HG03442 (cell line): Measurements from ENCODE around the gene DACH1.

Experiments used
- ATAC-seq: cut with Tn5 transposase; IDR thresholded peaks from one replicate; pipeline ENCODE4 v1.9.1; 2021; ENCODE audit warnings: mild to moderate bottlenecking, moderate library complexity; ENCODE audit not compliant: unreplicated experiment

The DACH1 gene

DNA sequence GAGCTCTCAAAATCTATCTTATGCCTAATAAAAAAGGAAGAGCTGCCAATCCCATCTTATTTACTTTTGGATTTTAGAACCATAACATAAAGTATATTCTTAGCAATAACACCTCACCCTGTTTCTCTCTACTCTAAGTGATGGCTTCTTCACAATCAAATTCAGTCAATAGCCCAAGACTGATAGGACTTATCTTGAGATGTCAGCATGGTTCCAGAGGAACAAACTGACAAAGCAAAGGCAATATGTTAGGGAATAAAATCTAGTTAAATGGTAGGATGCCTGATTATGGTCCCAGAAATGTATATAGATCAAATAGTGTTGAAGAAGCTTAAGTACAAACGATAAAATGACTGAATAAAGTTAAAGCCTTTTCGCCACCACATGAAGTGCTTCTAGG is 36.3 kb downstream of the DACH1 start:
- no peak for ATAC-seq

DNA sequence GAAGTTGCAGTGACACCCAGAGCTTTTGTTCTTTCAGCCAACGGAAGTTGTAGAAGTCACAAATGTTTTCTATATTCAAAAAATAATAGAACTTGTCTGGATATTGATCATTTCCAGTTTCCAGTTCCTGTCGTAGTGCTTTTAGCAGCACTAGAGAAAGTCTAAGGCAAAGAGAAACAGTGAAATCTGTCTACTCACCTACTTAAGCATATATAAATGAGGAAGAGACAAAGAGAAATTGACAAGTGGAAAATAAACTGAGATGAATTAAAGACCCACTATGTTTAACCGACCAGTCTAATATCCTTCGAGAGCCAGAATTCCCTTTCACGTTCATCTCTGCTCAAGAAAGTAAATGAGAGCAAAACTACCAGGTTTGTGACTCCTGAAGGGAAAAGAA is 36.7 kb downstream of the DACH1 start:
- ATAC-seq = no peak

DNA sequence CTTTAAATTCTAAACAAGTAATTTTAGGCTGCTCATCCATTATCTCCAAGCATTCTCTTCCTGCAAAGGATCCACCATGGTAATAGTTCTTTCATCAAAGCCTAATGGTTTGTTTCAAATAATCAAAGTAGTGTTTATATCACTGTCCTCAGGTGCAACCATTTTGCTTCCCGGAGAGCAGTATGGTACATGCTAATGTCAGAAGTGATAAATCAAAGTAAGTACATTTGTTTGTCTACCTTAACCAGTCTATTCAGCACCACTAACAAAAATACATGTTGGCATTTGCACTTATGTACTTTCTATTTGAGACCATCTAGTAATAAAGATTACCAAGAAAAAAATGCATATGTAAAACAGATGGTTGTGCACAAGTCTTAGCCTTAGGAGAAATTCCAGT is 37.5 kb downstream of the DACH1 start:
- no peak for ATAC-seq

GRCh38 chr13:71828564-71828963 is 38.4 kb downstream of the DACH1 start:
- ATAC-seq = no peak

DNA sequence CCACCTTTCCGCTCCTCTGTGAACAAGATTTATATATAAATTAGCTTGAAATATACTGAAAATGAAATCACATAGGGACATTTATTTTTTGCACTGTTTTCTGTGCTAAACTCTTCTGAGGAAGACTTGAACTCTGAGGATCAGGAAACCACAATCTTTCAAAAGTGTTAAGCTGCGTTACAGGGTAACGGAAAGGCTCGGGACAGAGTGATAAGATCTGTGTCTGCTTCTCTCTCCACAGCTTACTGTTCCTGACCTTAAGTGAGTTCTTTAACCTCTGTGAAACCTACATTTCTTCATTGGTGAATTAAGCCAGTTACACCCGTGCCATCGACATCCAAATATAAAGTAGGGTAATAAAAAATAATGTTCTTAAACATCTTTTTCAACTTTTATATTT is 38.9 kb downstream of the DACH1 start:
- ATAC-seq = no peak

DNA sequence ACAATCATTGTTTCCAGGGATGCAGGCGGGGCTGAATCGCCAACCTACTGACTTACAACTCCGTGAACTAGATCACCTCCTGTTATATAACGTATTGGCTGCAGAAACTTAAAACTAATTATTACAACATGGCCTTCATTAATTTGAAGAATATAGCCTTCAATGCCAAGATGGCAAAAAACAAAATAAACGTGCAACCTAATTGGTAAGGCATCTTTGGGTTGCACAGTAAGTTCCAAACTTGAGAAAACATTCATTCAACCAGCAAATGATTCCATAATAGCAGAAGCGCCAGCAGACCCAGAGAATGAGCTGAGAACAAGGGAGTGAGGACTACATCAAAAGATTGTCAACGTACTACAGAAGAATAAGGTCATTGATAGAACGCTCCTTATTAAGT is 39.8 kb downstream of the DACH1 start:
- ATAC-seq = no peak

DNA sequence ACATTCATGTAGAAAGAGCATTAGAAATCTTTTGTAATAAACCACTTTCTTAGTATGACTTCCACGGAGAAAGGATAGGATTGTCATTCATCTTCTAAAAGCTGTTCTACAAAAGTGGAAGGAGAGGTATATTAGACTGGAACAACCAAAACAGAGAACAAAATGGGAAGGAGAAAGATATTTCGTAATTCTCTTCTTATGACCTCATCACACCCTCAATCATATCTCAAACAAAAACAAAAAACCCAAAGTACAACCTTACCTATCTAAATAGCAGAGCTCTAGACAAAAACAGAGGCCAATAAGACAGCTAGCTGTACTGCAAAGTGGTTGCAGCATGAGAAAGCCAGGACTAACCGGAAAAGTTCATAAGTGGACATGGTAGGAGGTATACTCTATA is 46.3 kb downstream of the DACH1 start:
- no peak for ATAC-seq

DNA sequence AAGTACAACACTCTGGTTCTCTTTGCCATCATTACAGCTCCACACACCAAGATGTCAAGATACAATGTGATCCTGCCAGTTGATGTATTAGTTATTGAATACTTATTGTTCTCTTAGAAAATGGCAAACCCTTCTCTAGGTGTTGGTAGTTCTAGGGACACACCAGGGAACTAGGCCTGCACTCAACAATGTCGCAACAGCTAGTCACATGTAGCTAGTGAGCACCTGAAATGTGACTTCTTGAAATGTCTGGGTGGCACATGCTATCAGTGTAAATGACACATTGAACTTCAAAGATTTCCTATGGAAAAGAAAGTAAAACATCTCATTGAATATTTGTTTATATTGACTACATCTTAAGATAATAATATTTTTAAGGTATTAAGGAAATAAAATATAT is 49.7 kb downstream of the DACH1 start:
- no peak for ATAC-seq

- no peak for ATAC-seq
Measured at GRCh38 chr13:71814806-71815360, 52.1 kb downstream of the DACH1 start.

- no peak for ATAC-seq
Measured at GRCh38 chr13:71813187-71813586, 53.8 kb downstream of the DACH1 start.

GRCh38 chr13:71811344-71811743 is 55.7 kb downstream of the DACH1 start:
- ATAC-seq = no peak

DNA sequence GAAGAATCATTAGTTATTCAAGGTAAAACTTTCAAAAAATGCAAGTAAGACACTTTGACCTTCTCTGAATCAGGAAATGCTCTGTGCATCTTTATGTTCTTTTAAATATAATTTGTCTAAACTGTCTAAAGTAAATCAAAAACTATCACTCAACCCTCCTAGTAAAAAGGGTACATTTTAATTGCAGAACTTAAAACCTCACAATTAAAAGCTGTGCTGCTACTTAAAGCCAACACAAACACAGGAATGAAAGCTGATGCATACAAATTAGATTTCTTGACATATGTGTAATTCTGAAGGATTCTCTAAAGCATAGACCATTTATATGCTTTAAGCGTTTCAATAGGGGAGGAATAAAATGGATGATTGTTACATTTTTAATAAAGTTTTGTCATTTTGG is 58.3 kb downstream of the DACH1 start:
- ATAC-seq = no peak

DNA sequence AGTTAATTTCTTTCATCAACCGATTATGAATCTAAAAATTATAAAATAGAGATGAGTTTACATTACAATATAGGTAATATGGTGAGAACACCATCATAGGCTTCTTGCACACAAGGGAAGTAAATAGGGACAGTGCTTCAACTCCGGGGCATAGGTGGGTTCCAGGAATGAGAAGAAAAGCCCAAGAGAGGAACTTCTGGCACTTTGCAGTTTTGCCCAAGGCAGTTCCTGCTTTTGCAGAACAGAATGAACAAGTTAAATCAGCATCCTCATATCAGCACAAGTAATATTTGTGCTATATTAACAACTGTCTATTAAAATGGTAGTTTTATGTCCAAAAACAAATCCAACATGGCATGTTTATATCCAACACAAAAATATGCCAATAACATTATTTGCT is 60.1 kb downstream of the DACH1 start:
- ATAC-seq = no peak

DNA sequence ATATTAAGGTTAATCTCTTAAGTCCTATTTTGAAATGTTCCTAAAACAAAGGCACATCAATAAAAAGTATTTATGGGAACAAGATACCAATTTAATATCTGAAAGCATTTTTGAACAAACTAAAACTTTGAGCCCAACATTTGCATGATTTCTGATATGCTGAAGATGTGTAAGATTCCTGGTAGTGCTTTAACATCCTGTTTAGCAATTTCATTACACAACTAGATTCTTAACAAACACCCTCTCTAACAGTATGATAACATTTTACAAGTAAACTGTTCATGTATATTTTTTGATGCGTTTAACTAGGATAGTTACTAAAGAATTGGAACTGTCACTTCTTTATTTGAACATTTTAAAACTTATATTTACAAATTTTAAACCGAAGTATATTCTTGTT is 63.9 kb downstream of the DACH1 start:
- no peak for ATAC-seq

GRCh38 chr13:71801781-71802180 is 65.2 kb downstream of the DACH1 start:
- no peak for ATAC-seq

DNA sequence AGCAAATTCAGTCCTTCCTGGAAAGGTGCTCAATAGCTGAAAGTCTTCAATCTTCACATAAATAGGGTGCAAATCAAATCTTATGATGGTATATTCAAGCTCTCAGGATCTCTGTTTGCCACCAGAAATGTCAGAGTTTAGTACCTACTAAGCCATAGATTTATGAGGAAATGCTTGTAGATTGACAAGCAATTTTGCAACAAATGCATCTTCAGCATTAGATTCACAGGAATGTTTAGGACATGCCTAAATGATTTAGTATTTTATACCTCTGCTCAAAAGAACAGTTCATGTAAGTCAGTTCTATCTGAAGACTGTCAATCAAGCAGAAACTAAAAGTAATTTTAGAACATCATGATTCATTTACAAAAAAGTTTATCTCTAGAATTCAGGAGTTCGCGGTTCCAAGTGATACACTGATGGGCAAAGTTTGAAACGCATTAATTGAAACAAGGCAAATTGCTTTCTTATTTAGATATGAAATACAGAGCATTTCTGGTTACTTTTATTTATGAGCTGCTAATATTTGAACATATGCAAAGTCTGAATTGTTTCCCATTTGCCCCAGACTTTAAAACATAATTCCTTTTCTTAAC is 65.7 kb downstream of the DACH1 start:
- ATAC-seq = no peak

GRCh38 chr13:71799324-71799723 is 67.7 kb downstream of the DACH1 start:
- ATAC-seq = no peak

GRCh38 chr13:71798707-71799106 is 68.3 kb downstream of the DACH1 start:
- ATAC-seq = no peak

DNA sequence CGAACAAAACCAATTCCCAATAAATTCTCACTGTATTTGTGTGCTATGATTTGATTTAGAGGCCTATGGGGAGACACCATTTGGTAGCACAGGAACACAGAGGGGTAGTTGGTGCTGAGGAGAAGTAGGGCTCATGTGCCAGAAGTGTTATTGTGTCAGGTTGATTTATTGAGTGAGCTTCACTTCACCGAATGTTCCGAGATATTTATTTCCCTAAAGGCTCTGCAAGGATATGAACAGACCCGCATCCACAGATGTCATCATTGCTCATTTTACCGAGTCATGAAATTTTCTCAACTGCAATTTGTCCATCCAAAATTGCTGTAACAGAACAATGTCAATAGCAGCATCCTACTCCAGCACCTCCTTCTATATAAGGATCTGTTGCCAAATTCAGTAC is 69.5 kb downstream of the DACH1 start:
- no peak for ATAC-seq

GRCh38 chr13:71789693-71790329 is 77.2 kb downstream of the DACH1 start:
- no peak for ATAC-seq

DNA sequence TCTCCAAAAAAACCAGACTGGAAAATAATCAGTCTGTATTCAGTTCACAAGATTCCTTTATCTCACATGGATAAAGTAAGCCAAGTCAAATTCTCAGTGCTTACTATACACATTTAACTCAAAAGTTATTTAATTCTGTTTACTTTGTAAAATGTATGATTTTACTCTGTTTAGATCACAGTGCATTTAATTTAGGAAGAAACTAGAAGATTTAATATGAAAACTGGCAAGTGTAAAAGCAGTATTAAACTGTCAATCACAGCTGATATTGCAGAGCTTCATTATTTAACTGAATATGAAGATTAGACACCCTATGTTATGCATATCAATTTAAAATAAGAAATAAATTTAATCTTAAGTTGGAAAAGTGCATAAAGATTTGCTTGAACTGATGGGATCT is 78.0 kb downstream of the DACH1 start:
- ATAC-seq = no peak

DNA sequence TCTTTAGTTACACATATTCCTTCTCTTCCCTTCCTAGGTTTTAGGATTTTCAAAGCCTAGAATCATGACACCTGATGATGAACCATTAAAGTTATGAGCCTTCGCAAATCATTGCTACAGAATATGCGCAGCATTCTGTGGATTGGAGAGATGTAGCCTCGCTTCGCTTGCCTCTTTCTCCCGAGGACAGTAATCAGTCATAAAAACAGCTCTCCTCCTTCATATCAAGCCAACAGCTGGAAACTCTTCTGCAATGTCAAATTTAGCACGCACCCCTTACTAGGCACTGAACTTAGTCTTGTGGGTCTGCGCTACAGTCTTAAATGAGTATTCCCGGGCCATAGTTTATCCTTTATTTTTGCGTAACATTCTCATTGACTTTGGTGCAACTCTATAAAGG is 79.6 kb downstream of the DACH1 start:
- no peak for ATAC-seq

- no peak for ATAC-seq
Measured at GRCh38 chr13:71786875-71787274, 80.1 kb downstream of the DACH1 start.
